SK-N-SH (cell line): Measurements from ENCODE around the gene IFI16. TPM values are rescaled to one million over a fixed set of nuclear protein-coding genes. Genes with fewer than 3 reads are reported as not detected.

Experiments
- CTCF ChIA-PET: fragments of 300-600, 350-600 bp; formaldehyde crosslinking; extraction: SDS; loops from one replicate; lab custom pipeline; 2021; lab: Yijun Ruan, JAX
- POLR2A ChIA-PET: fragments of 350-600 bp; sonication (Branson Sonifier 250); formaldehyde crosslinking; extraction: SDS; loops from one replicate; lab custom pipeline; 2020; ENCODE audit warnings: antibody characterized with exemption, inconsistent platforms; lab: Yijun Ruan, JAX
- DNase-seq: peaks from one replicate; pipeline ENCODE4 v3.0.0; 2012
- H2AFZ ChIP-seq: fragments of 200-600 bp; sonication (generic); 2 replicates; pipeline ENCODE4 v1.8.1; 2016; ENCODE audit warnings: antibody characterized with exemption, mild to moderate bottlenecking, low read depth
- H3F3A ChIP-seq: fragments of 200-600 bp; sonication (generic); replicated peaks from 2 replicates; pipeline ENCODE3; 2016; ENCODE audit warnings: antibody characterized with exemption, mild to moderate bottlenecking; ENCODE audit not compliant: insufficient read depth
- H3K27ac ChIP-seq, 2 experiments: fragments of 200-500 bp in 1 of 2; fragments of 200-600 bp in 1 of 2; sonication (Bioruptor generic) in 1 of 2; sonication (generic), shearing (Covaris generic) in 1 of 2; 2 replicates each; pipeline versions ENCODE4 v1.5.1 to v1.6.1; 2014 to 2016; ENCODE audit warnings: low read depth in 2 of 2, inconsistent platforms in 1 of 2, low read length in 1 of 2, mild to moderate bottlenecking in 1 of 2, mixed read lengths in 1 of 2
- H3K27me3 ChIP-seq: fragments of 200-600 bp; sonication (generic), shearing (Covaris generic); 2 replicates; pipeline ENCODE4 v1.6.1; 2016; ENCODE audit warnings: mixed run types; ENCODE audit not compliant: insufficient read depth
- H3K36me3 ChIP-seq, 2 experiments: fragments of 200-500 bp in 1 of 2; fragments of 200-600 bp in 1 of 2; sonication (Bioruptor generic) in 1 of 2; sonication (generic) in 1 of 2; replicated peaks in 1 of 2; 2 replicates each; pipeline versions ENCODE3 to v1.5.1; 2014 to 2016; ENCODE audit warnings: low read length in 1 of 2, mild to moderate bottlenecking in 1 of 2; ENCODE audit not compliant: insufficient read depth in 2 of 2, control insufficient read depth in 1 of 2
- H3K4me1 ChIP-seq, 2 experiments: fragments of 200-500 bp in 1 of 2; fragments of 200-600 bp in 1 of 2; sonication (Bioruptor generic) in 1 of 2; sonication (generic), shearing (Covaris generic) in 1 of 2; 2 replicates each; pipeline versions ENCODE4 v1.5.1 to v1.6.1; 2014 to 2016; ENCODE audit warnings: low read depth in 1 of 2, low read length in 1 of 2, mixed run types in 1 of 2; ENCODE audit not compliant: insufficient read depth in 2 of 2, control insufficient read depth in 1 of 2
- H3K4me2 ChIP-seq: fragments of 200-600 bp; sonication (generic), shearing (Covaris generic); 2 replicates; pipeline ENCODE4 v1.6.1; 2017; ENCODE audit warnings: mixed run types
- H3K4me3 ChIP-seq, 2 experiments: fragments of 200-500 bp in 1 of 2; fragments of 200-600 bp in 1 of 2; sonication (Bioruptor generic) in 1 of 2; sonication (generic), shearing (Covaris generic) in 1 of 2; 2 replicates each; pipeline versions ENCODE4 v1.5.1 to v1.8.1; 2014 to 2016; ENCODE audit warnings: low read depth in 2 of 2, inconsistent platforms in 1 of 2, low read length in 1 of 2, mild to moderate bottlenecking in 1 of 2, mixed read lengths in 1 of 2, moderate library complexity in 1 of 2
- H3K79me2 ChIP-seq: fragments of 200-600 bp; sonication (generic); 2 replicates; pipeline ENCODE4 v1.8.1; 2017; ENCODE audit warnings: mild to moderate bottlenecking; ENCODE audit not compliant: insufficient read depth
- H3K9ac ChIP-seq: fragments of 200-600 bp; sonication (generic); 2 replicates; pipeline ENCODE4 v1.6.1; 2017; ENCODE audit warnings: mixed run types
- H3K9me2 ChIP-seq: fragments of 200-600 bp; sonication (generic); 2 replicates; pipeline ENCODE4 v1.6.1; 2017; ENCODE audit warnings: mixed run types
- H3K9me3 ChIP-seq: fragments of 200-600 bp; sonication (generic); 2 replicates; pipeline ENCODE4 v1.6.1; 2017; ENCODE audit warnings: mixed run types, mild to moderate bottlenecking, moderate library complexity
- H4K20me1 ChIP-seq: fragments of 200-600 bp; sonication (generic); 2 replicates; pipeline ENCODE4 v1.6.1; 2017; ENCODE audit warnings: mild to moderate bottlenecking, mixed run types; ENCODE audit not compliant: insufficient read depth
- EP300 ChIP-seq, 2 experiments: IDR thresholded peaks; 2 replicates each; pipeline versions ENCODE4 v1.4.0 to v1.6.1; 2012; ENCODE audit warnings: borderline replicate concordance in 1 of 2, low read depth in 1 of 2, low read length in 1 of 2
- FOSL2 ChIP-seq: IDR thresholded peaks from 2 replicates; pipeline ENCODE4 v1.4.0; 2012; ENCODE audit warnings: low read depth, mild to moderate bottlenecking, moderate library complexity, borderline replicate concordance
- GABPA ChIP-seq: IDR thresholded peaks from 2 replicates; pipeline ENCODE4 v1.4.0; 2012; ENCODE audit warnings: low read depth, mild to moderate bottlenecking
- IRF3 ChIP-seq: fragments of 150-350 bp; IDR thresholded peaks from 2 replicates; pipeline ENCODE4 v1.6.1; 2016; ENCODE audit warnings: mild to moderate bottlenecking, low read depth, low read length
- MEF2A ChIP-seq: IDR thresholded peaks from 2 replicates; pipeline ENCODE4 v1.4.0; 2012; ENCODE audit warnings: low read depth, borderline replicate concordance
- NFIC ChIP-seq: IDR thresholded peaks from 2 replicates; pipeline ENCODE4 v1.4.0; 2012; ENCODE audit warnings: borderline replicate concordance
- RAD21 ChIP-seq: IDR thresholded peaks from 2 replicates; pipeline ENCODE4 v1.6.1; 2012; ENCODE audit warnings: mild to moderate bottlenecking, low read length
- RFX5 ChIP-seq: IDR thresholded peaks from 2 replicates; pipeline ENCODE4 v1.6.1; 2012; ENCODE audit warnings: mild to moderate bottlenecking, improper control_type of control experiment, low read length
- RXRA ChIP-seq: IDR thresholded peaks from 2 replicates; pipeline ENCODE4 v1.4.0; 2012; ENCODE audit warnings: low read depth, mild to moderate bottlenecking, borderline replicate concordance
- SIN3A ChIP-seq: IDR thresholded peaks from 2 replicates; pipeline ENCODE4 v1.6.1; 2012; ENCODE audit warnings: low read depth, mild to moderate bottlenecking, low read length, moderate library complexity, borderline replicate concordance
- SMC3 ChIP-seq: IDR thresholded peaks from 2 replicates; pipeline ENCODE4 v1.6.1; 2012; ENCODE audit warnings: low read depth, low read length, improper control_type of control experiment
- TEAD4 ChIP-seq: IDR thresholded peaks from 2 replicates; pipeline ENCODE4 v1.4.0; 2012; ENCODE audit warnings: mild to moderate bottlenecking, borderline replicate concordance; ENCODE audit not compliant: insufficient read depth
- YY1 ChIP-seq: IDR thresholded peaks from 2 replicates; pipeline ENCODE4 v1.4.0; 2012; ENCODE audit warnings: low read depth, mild to moderate bottlenecking
- WGBS: methylation state at CpG from one replicate; pipeline ENCODE4 v1.1.6; 2017; ENCODE audit warnings: low lambda C conversion rate; 5-methylcytosine and 5-hydroxymethylcytosine counted together
- polyA plus RNA-seq, 3 experiments: library from polyadenylated mRNA; depleted of rRNA; stranded (reverse); fragments of >200 nt; gene quantifications; 2 replicates each; pipeline ENCODE4 v1.2.3, GENCODE V29; 2012
- TF ChIP-seq, protein P1 (sequence below): fragments of 150-350 bp; IDR thresholded peaks from 2 replicates; pipeline ENCODE4 v1.6.1; 2017; ENCODE audit warnings: antibody characterized with exemption, low read length, low read depth, borderline replicate concordance
- TF ChIP-seq, protein P2 (sequence below): IDR thresholded peaks from 2 replicates; pipeline ENCODE4 v1.6.1; 2012; ENCODE audit warnings: mild to moderate bottlenecking, low read depth, low read length, moderate library complexity
- TF ChIP-seq, protein P3 (sequence below): IDR thresholded peaks from 2 replicates; pipeline ENCODE4 v1.4.0; 2012; ENCODE audit warnings: low read depth, borderline replicate concordance

IFI16 gene
- polyA plus RNA-seq, 1 of the 3 experiments (the other 2 are of a cell fraction) = 56.1 TPM

DNA sequence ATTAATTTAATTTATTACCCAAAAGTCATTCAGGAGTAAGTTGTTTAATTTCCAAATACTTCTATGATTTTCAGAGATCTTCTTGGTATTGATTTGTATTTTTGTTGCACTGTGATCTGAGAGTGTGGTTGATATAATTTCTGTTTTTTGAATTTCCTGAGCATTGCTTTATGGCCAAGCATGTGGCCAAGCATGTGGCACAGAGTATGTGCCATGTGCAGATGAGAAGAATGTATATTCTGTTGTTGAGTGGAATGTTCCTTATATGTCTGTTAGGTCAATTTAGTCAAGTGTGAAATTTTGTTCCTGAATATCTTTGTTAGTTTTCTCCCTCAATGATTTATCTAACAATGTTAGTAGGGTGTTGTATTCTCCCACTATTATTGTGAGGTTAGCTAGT lies 25.3 kb upstream of the IFI16 start (continued):
- TF ChIP-seq RFX5 (no peak), RAD21 (no peak), MEF2A (no peak), NFIC (no peak)
- TF ChIP-seq, all 33 proteins: peak for 0

GRCh38 chr1:158989424-158989823 lies 20.3 kb upstream of the IFI16 start:
- no peaks in the 10 kb centered on the region; the same call in 1 of the 2 replicates for H3K27me3 ChIP-seq
- POLR2A ChIA-PET = no interaction called here

More at GRCh38 chr1:158989424-158989823, 20.3 kb upstream of the IFI16 start:
- Histone ChIP-seq H3K27ac (no peak overlapping the region), H3K4me2 (no peak overlapping the region), H3K9me3 (no peaks in the 10 kb centered on the region), H2AFZ (no peak overlapping the region), H3K4me1 (no peaks in the 10 kb centered on the region), H3K9me2 (no peaks in the 10 kb centered on the region), H3K4me3 (no peak overlapping the region), H3K36me3 (no peaks in the 10 kb centered on the region), H4K20me1 (no peaks in the 10 kb centered on the region), H3K9ac (no peak overlapping the region), H3K79me2 (no peaks in the 10 kb centered on the region), H3F3A (no peaks in the 10 kb centered on the region)
- CTCF ChIA-PET = interaction anchor here (2.3 kb wide), 1 partner anchor 9 kb away, joined by 10 read pairs; no protein-coding TSS in a partner anchor
- TF ChIP-seq SIN3A = no peak
- no peak for TF ChIP-seq SMC3
- no peak for TF ChIP-seq FOSL2
- TF ChIP-seq GABPA = no peak
- TF ChIP-seq, protein P1, sequence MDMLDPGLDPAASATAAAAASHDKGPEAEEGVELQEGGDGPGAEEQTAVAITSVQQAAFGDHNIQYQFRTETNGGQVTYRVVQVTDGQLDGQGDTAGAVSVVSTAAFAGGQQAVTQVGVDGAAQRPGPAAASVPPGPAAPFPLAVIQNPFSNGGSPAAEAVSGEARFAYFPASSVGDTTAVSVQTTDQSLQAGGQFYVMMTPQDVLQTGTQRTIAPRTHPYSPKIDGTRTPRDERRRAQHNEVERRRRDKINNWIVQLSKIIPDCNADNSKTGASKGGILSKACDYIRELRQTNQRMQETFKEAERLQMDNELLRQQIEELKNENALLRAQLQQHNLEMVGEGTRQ = no peak
- TF ChIP-seq RFX5 = no peak
- TF ChIP-seq IRF3 = no peak
- TF ChIP-seq, protein P2, sequence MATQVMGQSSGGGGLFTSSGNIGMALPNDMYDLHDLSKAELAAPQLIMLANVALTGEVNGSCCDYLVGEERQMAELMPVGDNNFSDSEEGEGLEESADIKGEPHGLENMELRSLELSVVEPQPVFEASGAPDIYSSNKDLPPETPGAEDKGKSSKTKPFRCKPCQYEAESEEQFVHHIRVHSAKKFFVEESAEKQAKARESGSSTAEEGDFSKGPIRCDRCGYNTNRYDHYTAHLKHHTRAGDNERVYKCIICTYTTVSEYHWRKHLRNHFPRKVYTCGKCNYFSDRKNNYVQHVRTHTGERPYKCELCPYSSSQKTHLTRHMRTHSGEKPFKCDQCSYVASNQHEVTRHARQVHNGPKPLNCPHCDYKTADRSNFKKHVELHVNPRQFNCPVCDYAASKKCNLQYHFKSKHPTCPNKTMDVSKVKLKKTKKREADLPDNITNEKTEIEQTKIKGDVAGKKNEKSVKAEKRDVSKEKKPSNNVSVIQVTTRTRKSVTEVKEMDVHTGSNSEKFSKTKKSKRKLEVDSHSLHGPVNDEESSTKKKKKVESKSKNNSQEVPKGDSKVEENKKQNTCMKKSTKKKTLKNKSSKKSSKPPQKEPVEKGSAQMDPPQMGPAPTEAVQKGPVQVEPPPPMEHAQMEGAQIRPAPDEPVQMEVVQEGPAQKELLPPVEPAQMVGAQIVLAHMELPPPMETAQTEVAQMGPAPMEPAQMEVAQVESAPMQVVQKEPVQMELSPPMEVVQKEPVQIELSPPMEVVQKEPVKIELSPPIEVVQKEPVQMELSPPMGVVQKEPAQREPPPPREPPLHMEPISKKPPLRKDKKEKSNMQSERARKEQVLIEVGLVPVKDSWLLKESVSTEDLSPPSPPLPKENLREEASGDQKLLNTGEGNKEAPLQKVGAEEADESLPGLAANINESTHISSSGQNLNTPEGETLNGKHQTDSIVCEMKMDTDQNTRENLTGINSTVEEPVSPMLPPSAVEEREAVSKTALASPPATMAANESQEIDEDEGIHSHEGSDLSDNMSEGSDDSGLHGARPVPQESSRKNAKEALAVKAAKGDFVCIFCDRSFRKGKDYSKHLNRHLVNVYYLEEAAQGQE = no peak
- TF ChIP-seq YY1 = no peak
- TF ChIP-seq RAD21 = no peak
- no peak for TF ChIP-seq RXRA
- TF ChIP-seq, protein P3, sequence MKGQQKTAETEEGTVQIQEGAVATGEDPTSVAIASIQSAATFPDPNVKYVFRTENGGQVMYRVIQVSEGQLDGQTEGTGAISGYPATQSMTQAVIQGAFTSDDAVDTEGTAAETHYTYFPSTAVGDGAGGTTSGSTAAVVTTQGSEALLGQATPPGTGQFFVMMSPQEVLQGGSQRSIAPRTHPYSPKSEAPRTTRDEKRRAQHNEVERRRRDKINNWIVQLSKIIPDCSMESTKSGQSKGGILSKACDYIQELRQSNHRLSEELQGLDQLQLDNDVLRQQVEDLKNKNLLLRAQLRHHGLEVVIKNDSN = no peak
- TF ChIP-seq EP300 (IDR thresholded peaks at IDR 0.05; ENCODE audit: borderline replicate concordance in 1 of 2, low read depth in 1 of 2, low read length in 1 of 2) = no peak
- TF ChIP-seq TEAD4 = no peak
- 0% methylated on average over 1 of the region's 1 CpG for WGBS
- no peak for DNase-seq
